Measurements from ENCODE around the gene GSS. TPM values are rescaled to one million over a fixed set of nuclear protein-coding genes. Genes with fewer than 3 reads are reported as not detected.

The GSS gene
- total and polyA plus RNA-seq, 4 donors: 20.8 to 38.8 (median 35.4) TPM

DNA sequence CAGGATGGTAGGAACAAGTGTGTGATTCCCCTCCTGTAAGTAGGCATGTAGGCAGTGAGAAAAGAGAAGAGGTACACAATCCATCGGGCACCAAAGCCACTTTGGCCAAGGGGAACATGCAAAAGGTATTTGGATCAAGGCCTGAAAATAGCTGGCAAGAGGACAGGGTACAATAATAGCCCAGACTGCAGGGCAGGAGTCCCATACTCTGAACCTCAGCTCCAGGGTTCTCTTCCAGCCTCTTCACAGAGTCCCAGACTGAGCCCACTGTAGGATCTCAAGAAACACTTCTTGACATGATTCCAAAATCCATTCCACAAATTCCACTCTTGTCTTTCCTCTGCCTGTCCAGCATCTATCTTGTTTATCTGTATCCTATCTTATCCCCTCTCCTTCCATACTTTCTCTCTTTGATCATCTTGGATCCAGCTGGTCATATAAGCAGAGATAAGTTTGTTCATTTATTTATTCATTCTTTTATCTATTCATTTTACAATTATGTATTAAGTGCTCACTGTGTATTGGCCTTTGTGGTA, 59.5 kb downstream of the GSS start (continued):
- TF ChIP-seq, protein P1, sequence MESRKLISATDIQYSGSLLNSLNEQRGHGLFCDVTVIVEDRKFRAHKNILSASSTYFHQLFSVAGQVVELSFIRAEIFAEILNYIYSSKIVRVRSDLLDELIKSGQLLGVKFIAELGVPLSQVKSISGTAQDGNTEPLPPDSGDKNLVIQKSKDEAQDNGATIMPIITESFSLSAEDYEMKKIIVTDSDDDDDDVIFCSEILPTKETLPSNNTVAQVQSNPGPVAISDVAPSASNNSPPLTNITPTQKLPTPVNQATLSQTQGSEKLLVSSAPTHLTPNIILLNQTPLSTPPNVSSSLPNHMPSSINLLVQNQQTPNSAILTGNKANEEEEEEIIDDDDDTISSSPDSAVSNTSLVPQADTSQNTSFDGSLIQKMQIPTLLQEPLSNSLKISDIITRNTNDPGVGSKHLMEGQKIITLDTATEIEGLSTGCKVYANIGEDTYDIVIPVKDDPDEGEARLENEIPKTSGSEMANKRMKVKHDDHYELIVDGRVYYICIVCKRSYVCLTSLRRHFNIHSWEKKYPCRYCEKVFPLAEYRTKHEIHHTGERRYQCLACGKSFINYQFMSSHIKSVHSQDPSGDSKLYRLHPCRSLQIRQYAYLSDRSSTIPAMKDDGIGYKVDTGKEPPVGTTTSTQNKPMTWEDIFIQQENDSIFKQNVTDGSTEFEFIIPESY (IDR thresholded peaks at IDR 0.05): no peak
- TF ChIP-seq HNF4A (conservative IDR thresholded peaks at IDR 0.05) (peak; percentile 94 to 99), RAD21 (IDR thresholded peaks at IDR 0.05) (no peak), GABPA (IDR thresholded peaks at IDR 0.05 in 1 of 2, conservative IDR thresholded peaks at IDR 0.05 in 1 of 2) (no peak)
- TF ChIP-seq, protein P2, sequence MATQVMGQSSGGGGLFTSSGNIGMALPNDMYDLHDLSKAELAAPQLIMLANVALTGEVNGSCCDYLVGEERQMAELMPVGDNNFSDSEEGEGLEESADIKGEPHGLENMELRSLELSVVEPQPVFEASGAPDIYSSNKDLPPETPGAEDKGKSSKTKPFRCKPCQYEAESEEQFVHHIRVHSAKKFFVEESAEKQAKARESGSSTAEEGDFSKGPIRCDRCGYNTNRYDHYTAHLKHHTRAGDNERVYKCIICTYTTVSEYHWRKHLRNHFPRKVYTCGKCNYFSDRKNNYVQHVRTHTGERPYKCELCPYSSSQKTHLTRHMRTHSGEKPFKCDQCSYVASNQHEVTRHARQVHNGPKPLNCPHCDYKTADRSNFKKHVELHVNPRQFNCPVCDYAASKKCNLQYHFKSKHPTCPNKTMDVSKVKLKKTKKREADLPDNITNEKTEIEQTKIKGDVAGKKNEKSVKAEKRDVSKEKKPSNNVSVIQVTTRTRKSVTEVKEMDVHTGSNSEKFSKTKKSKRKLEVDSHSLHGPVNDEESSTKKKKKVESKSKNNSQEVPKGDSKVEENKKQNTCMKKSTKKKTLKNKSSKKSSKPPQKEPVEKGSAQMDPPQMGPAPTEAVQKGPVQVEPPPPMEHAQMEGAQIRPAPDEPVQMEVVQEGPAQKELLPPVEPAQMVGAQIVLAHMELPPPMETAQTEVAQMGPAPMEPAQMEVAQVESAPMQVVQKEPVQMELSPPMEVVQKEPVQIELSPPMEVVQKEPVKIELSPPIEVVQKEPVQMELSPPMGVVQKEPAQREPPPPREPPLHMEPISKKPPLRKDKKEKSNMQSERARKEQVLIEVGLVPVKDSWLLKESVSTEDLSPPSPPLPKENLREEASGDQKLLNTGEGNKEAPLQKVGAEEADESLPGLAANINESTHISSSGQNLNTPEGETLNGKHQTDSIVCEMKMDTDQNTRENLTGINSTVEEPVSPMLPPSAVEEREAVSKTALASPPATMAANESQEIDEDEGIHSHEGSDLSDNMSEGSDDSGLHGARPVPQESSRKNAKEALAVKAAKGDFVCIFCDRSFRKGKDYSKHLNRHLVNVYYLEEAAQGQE (IDR thresholded peaks at IDR 0.05): no peak

DNA sequence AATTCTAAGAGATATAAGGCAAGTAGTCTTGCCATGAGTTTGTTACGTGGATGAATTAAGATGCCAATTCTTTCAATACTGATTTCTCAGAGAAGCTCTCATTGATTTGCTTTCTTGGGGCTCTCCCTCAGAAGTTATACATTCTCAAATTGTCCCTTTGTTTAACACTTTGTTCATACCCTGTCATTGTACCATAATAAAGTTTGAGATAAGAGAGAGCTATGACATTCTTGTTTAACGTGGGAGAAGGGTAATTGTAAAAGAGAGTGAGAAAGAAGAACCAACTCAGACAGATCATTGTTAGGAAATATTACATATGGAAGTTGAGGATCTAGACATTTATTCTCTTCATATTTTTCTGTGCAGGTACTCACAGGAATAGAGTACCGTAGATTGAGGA, 60.1 kb downstream of the GSS start:
- WGBS: 68% methylated on average over 3 of the region's 3 CpGs
- Histone ChIP-seq H3K4me1 (ENCODE audit: control insufficient read depth in 4 of 4, insufficient read depth in 4 of 4, low read length in 3 of 4) (peaks cover 2 to 21% (median 16%) of the 10 kb centered on the region in 4 donors), H3K27me3 (ENCODE audit: control insufficient read depth in 4 of 4, insufficient read depth in 4 of 4, low read length in 3 of 4) (no peaks in the 10 kb centered on the region), H3K9me3 (ENCODE audit: control insufficient read depth in 4 of 4, low read length in 3 of 4) (no peaks in the 10 kb centered on the region), H3K4me3 (ENCODE audit: low read depth in 1 of 3, low read length in 3 of 3) (no peak overlapping the region), H3K36me3 (ENCODE audit: control insufficient read depth in 4 of 4, insufficient read depth in 3 of 4, low read depth in 1 of 4, low read length in 3 of 4) (peaks cover 0 to 2% (median under 1%) of the 10 kb centered on the region in 4 donors), H3K9ac (ENCODE audit: low read depth in 1 of 2, low read length in 2 of 2) (no peak overlapping the region), H3K27ac (ENCODE audit: low read depth in 1 of 2, low read length in 2 of 2) (no peak overlapping the region)
- no peak for DNase-seq (ENCODE audit: low spot score)
- no peak for TF ChIP-seq HNF4A (conservative IDR thresholded peaks at IDR 0.05)
- no peak for TF ChIP-seq NR2F2 (IDR thresholded peaks at IDR 0.05)
- no peak for TF ChIP-seq FOXA1 (IDR thresholded peaks at IDR 0.05)
- TF ChIP-seq, protein P3, sequence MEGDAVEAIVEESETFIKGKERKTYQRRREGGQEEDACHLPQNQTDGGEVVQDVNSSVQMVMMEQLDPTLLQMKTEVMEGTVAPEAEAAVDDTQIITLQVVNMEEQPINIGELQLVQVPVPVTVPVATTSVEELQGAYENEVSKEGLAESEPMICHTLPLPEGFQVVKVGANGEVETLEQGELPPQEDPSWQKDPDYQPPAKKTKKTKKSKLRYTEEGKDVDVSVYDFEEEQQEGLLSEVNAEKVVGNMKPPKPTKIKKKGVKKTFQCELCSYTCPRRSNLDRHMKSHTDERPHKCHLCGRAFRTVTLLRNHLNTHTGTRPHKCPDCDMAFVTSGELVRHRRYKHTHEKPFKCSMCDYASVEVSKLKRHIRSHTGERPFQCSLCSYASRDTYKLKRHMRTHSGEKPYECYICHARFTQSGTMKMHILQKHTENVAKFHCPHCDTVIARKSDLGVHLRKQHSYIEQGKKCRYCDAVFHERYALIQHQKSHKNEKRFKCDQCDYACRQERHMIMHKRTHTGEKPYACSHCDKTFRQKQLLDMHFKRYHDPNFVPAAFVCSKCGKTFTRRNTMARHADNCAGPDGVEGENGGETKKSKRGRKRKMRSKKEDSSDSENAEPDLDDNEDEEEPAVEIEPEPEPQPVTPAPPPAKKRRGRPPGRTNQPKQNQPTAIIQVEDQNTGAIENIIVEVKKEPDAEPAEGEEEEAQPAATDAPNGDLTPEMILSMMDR (IDR thresholded peaks at IDR 0.05; ENCODE audit: low read depth, low read length, missing input control): no peak
- TF ChIP-seq RXRA (IDR thresholded peaks at IDR 0.05): no peak

DNA sequence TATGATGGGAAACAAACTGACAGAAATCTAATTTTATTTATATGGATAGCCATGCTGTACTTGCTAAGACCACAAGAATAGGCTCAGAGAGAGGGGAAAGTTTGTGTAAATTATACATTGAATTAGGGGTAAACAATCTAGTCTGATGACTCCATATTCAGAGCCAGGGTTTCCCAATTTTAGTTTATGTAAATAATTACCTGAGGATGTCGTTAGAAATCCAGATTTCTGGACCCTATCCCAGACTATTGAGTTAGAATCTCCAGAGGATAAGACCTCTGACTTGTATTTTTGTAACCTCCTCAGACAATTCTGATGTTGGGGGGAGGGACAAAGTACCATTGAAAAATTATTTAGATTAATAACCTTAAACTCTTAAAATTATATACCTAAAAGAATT, 60.9 kb downstream of the GSS start:
- DNase-seq (ENCODE audit: low spot score): no peak
- Histone ChIP-seq H3K4me3 (ENCODE audit: low read depth in 1 of 3, low read length in 3 of 3) (no peak overlapping the region), H3K27ac (ENCODE audit: low read depth in 1 of 2, low read length in 2 of 2) (peak overlapping the region in 1 of 2 donors; percentile 4), H3K9ac (ENCODE audit: low read depth in 1 of 2, low read length in 2 of 2) (no peak overlapping the region), H3K4me1 (ENCODE audit: control insufficient read depth in 4 of 4, insufficient read depth in 4 of 4, low read length in 3 of 4) (peaks cover 2 to 25% (median 16%) of the 10 kb centered on the region in 4 donors), H3K36me3 (ENCODE audit: control insufficient read depth in 4 of 4, insufficient read depth in 3 of 4, low read depth in 1 of 4, low read length in 3 of 4) (peaks cover 0 to 2% (median under 1%) of the 10 kb centered on the region in 4 donors), H3K9me3 (ENCODE audit: control insufficient read depth in 4 of 4, low read length in 3 of 4) (no peaks in the 10 kb centered on the region), H3K27me3 (ENCODE audit: control insufficient read depth in 4 of 4, insufficient read depth in 4 of 4, low read length in 3 of 4) (no peaks in the 10 kb centered on the region)
- TF ChIP-seq, protein P3 (IDR thresholded peaks at IDR 0.05; ENCODE audit: low read depth, low read length, missing input control): no peak
- TF ChIP-seq HNF4A (conservative IDR thresholded peaks at IDR 0.05) (peak in 1 of 2 donors; percentile 35), EGR1 (IDR thresholded peaks at IDR 0.05; ENCODE audit: low read depth in 2 of 2) (no peak), RXRA (IDR thresholded peaks at IDR 0.05) (peak in 1 of 2 donors; percentile 23)
- TF ChIP-seq, protein P4, sequence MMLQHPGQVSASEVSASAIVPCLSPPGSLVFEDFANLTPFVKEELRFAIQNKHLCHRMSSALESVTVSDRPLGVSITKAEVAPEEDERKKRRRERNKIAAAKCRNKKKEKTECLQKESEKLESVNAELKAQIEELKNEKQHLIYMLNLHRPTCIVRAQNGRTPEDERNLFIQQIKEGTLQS (IDR thresholded peaks at IDR 0.05): no peak
- TF ChIP-seq, protein P1 (IDR thresholded peaks at IDR 0.05): no peak
- 8% methylated on average over 1 of the region's 1 CpG for WGBS
